Tibial artery (tissue), 4 donors: ENCODE results near the gene SYNPR.

Experiments used
- DNase-seq, 2 donors: peaks; one replicate each; pipeline ENCODE4 v3.0.0-alpha.2; 2019
- H3K27ac ChIP-seq, 2 donors: fragments of 200-600 bp; sonication (generic) in 1 of 2; 1 replicate in 1 of 2; 2 replicates in 1 of 2; pipeline ENCODE4 v1.5.1; 2018 to 2019; ENCODE audit warnings: mild to moderate bottlenecking in 1 of 2
- H3K27me3 ChIP-seq, 2 donors: fragments of 200-600 bp; sonication (generic) in 1 of 2; one replicate each; pipeline versions ENCODE4 v1.5.1 to v1.6.0; 2016 to 2019
- H3K36me3 ChIP-seq, 3 donors: fragments of 200-600 bp; sonication (generic) in 2 of 3; one replicate each; pipeline ENCODE4 v1.5.1; 2016 to 2019; ENCODE audit warnings: mild to moderate bottlenecking in 2 of 3
- H3K4me1 ChIP-seq, 4 donors: fragments of 200-600 bp; sonication (generic) in 2 of 4; 1 replicate in 3 of 4; 2 replicates in 1 of 4; pipeline ENCODE4 v1.5.1; 2016 to 2019
- H3K4me3 ChIP-seq, 2 donors: fragments of 200-600 bp; sonication (generic) in 1 of 2; 1 replicate in 1 of 2; 2 replicates in 1 of 2; pipeline ENCODE4 v1.5.1; 2018 to 2019; ENCODE audit warnings: mild to moderate bottlenecking in 2 of 2
- H3K9me3 ChIP-seq, 3 donors: fragments of 200-600 bp; sonication (generic) in 1 of 3; one replicate each; pipeline ENCODE4 v1.5.1; 2016 to 2019
- CTCF ChIP-seq, 2 experiments: fragments of 200-600 bp in 1 of 2; fragments of 450-650 bp in 1 of 2; IDR thresholded peaks; one replicate each; pipeline ENCODE4 v1.5.1; 2017 to 2019; ENCODE audit warnings: antibody characterized with exemption in 2 of 2, mild to moderate bottlenecking in 1 of 2, moderate library complexity in 1 of 2
- intact Hi-C: fragments of 100-400 bp; cut with DNase I; formaldehyde crosslinking; loops from one replicate; pipeline ENCODE4 v1.15.0; 2023; ENCODE audit warnings: low total_unique reads

SYNPR gene

GRCh38 chr3:63384382-63384781 lies 106.3 kb downstream of the SYNPR start:
- Histone ChIP-seq H3K27me3 (no peaks in the 10 kb centered on the region), H3K27ac (no peak overlapping the region), H3K36me3 (no peaks in the 10 kb centered on the region), H3K4me3 (no peak overlapping the region), H3K4me1 (no peaks in the 10 kb centered on the region), H3K9me3 (no peaks in the 10 kb centered on the region)
- intact Hi-C loops, result no loop called here
- TF ChIP-seq CTCF (IDR thresholded peaks at IDR 0.05), result no peak
- DNase-seq, result no peak

GRCh38 chr3:63385629-63386028 lies 107.5 kb downstream of the SYNPR start:
- no peak overlapping the region for H3K27ac ChIP-seq
- intact Hi-C loops, result no loop called here
- no peaks in the 10 kb centered on the region for H3K27me3 ChIP-seq
- H3K36me3 ChIP-seq, result no peaks in the 10 kb centered on the region
- no peak for TF ChIP-seq CTCF (IDR thresholded peaks at IDR 0.05)
- DNase-seq, result no peak
- H3K9me3 ChIP-seq, result no peaks in the 10 kb centered on the region
- no peaks in the 10 kb centered on the region for H3K4me1 ChIP-seq
- H3K4me3 ChIP-seq, result no peak overlapping the region

- Histone ChIP-seq H3K4me1 (no peaks in the 10 kb centered on the region), H3K27ac (no peak overlapping the region), H3K36me3 (no peaks in the 10 kb centered on the region), H3K27me3 (no peaks in the 10 kb centered on the region), H3K9me3 (no peaks in the 10 kb centered on the region), H3K4me3 (no peak overlapping the region)
- intact Hi-C loops, result no loop called here
- TF ChIP-seq CTCF (IDR thresholded peaks at IDR 0.05), result no peak
- DNase-seq, result no peak
These were observed 108.5 kb downstream of the SYNPR start for GRCh38 chr3:63386568-63386967.

GRCh38 chr3:63387568-63387967 lies 109.5 kb downstream of the SYNPR start:
- TF ChIP-seq CTCF (IDR thresholded peaks at IDR 0.05), result no peak
- DNase-seq, result no peak
- no peak overlapping the region for H3K4me3 ChIP-seq
- no peaks in the 10 kb centered on the region for H3K4me1 ChIP-seq
- H3K27ac ChIP-seq, result no peak overlapping the region
- H3K27me3 ChIP-seq, result no peaks in the 10 kb centered on the region
- H3K36me3 ChIP-seq, result no peaks in the 10 kb centered on the region
- H3K9me3 ChIP-seq, result no peaks in the 10 kb centered on the region
- intact Hi-C loops, result no loop called here

GRCh38 chr3:63390710-63391230 lies 112.7 kb downstream of the SYNPR start:
- no peak for TF ChIP-seq CTCF (IDR thresholded peaks at IDR 0.05)
- DNase-seq, result no peak
- H3K9me3 ChIP-seq, result no peaks in the 10 kb centered on the region
- H3K4me1 ChIP-seq, result no peaks in the 10 kb centered on the region
- H3K4me3 ChIP-seq, result no peak overlapping the region
- H3K27me3 ChIP-seq, result no peaks in the 10 kb centered on the region
- H3K36me3 ChIP-seq, result no peaks in the 10 kb centered on the region
- no peak overlapping the region for H3K27ac ChIP-seq
- intact Hi-C loops, result no loop called here

GRCh38 chr3:63395960-63396359 lies 117.9 kb downstream of the SYNPR start:
- H3K27ac ChIP-seq, result no peak overlapping the region
- H3K9me3 ChIP-seq, result no peaks in the 10 kb centered on the region
- no peaks in the 10 kb centered on the region for H3K27me3 ChIP-seq
- no peak for TF ChIP-seq CTCF (IDR thresholded peaks at IDR 0.05)
- intact Hi-C loops, result no loop called here
- H3K4me3 ChIP-seq, result no peak overlapping the region
- H3K36me3 ChIP-seq, result no peaks in the 10 kb centered on the region
- DNase-seq, result no peak
- no peaks in the 10 kb centered on the region for H3K4me1 ChIP-seq
